ENCODE measurements around the gene TOMM34. TPM values are rescaled to one million over a fixed set of nuclear protein-coding genes. Genes with fewer than 3 reads are reported as not detected.
A peak's percentile ranks its signal among the peaks of the same experiment; 100 is the strongest.

TOMM34 gene
- total and polyA plus RNA-seq, 10 donors, result 11.6 to 19.4 (median 15.9) TPM

GRCh38 chr20:44948107-44948506 lies 12.1 kb downstream of the TOMM34 start:
- TF ChIP-seq CTCF (IDR thresholded peaks at IDR 0.05 in 8 of 11, conservative IDR thresholded peaks at IDR 0.05 in 3 of 11) (no peak), POLR2AphosphoS5 (IDR thresholded peaks at IDR 0.05) (no peak), POLR2A (IDR thresholded peaks at IDR 0.05) (no peak)
- no peaks in the 10 kb centered on the region for H3K27me3 ChIP-seq (replicated peaks in 1 of 7)
- H3K27ac ChIP-seq, result no peak overlapping the region
- H3K9me3 ChIP-seq, result no peaks in the 10 kb centered on the region
- H3K4me1 ChIP-seq, result peaks cover 0 to 22% (median 0%) of the 10 kb centered on the region in 6 donors
- no peak for DNase-seq
- H3K36me3 ChIP-seq, result peaks cover 0 to 100% (median 91%) of the 10 kb centered on the region in 6 donors
- WGBS, 5 donors, result 90 to 97% (median 96%) methylated on average over 5 of the region's 5 CpGs
- intact Hi-C loops (cut with DNase I; ENCODE audit: low total_unique reads), result no loop called here
- H3K4me3 ChIP-seq, result no peak overlapping the region

DNA sequence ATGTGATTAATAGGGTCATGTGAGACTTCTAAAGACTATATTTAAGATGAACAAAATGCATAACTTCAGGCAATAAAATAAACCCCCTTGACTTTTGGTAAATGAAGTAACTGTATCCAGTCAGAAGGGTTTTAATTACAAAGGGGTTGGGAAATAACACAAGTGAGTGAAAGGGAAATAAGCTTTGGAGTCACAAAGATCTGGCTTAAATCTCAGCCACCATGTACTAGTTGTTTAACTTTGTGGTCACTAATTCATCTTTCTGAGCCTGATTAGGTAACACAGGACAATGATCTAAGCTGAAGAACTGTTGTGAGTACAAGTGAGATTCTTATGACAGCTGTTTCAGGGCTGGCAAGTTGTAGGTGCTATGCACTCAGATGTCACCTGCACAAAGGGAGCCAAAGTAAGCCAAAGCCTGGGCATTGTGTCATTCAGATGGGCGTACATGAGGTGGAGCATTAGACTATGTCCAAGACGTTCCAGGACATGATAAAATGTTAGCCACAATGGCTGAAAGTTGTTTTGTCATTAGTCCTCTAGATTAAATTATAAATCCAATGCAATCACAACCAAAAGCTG lies 13.8 kb downstream of the TOMM34 start:
- TF ChIP-seq CTCF (IDR thresholded peaks at IDR 0.05 in 8 of 11, conservative IDR thresholded peaks at IDR 0.05 in 3 of 11) (no peak), POLR2A (IDR thresholded peaks at IDR 0.05) (no peak), POLR2AphosphoS5 (IDR thresholded peaks at IDR 0.05) (no peak)
- no peak for DNase-seq
- Histone ChIP-seq H3K27ac (no peak overlapping the region), H3K9me3 (no peaks in the 10 kb centered on the region), H3K36me3 (peaks cover 0 to 100% (median 91%) of the 10 kb centered on the region in 6 donors), H3K4me3 (no peak overlapping the region), H3K4me1 (peaks cover 0 to 16% (median 0%) of the 10 kb centered on the region in 6 donors), H3K27me3 (replicated peaks in 1 of 7) (no peaks in the 10 kb centered on the region)
- 83 to 93% (median 88%) methylated on average over 2 of the region's 2 CpGs for WGBS, 5 donors
- intact Hi-C loops (cut with DNase I; ENCODE audit: low total_unique reads), result no loop called here

DNA sequence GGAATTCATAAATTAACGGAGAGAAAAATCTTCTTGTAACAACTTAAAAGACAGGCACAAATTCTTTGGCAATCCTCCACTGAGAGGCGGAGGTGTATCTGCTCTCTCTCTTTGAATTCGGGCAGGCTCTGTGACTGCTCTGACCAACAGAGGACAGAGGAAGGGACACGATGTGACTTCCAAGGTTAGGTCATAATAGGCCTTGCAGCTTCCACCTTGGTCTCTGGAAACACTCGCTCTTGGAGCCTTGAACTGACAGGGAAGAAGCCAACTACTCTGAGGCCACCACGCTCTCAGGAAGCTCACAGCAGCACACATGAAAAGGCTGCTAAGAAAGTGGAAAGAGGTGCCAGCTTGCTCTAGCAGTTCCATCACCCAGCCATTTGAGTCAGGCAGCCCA lies 14.9 kb downstream of the TOMM34 start:
- TF ChIP-seq POLR2AphosphoS5 (IDR thresholded peaks at IDR 0.05) (peak in 2 of 3 donors; percentile 17 to 20), CTCF (IDR thresholded peaks at IDR 0.05 in 8 of 11, conservative IDR thresholded peaks at IDR 0.05 in 3 of 11) (no peak)
- Histone ChIP-seq H3K9me3 (no peaks in the 10 kb centered on the region), H3K36me3 (peaks cover 0 to 100% (median 89%) of the 10 kb centered on the region in 6 donors), H3K4me3 (no peak overlapping the region), H3K4me1 (peaks cover 0 to 16% (median 0%) of the 10 kb centered on the region in 6 donors), H3K27me3 (replicated peaks in 1 of 7) (no peaks in the 10 kb centered on the region), H3K27ac (peak overlapping the region in 3 of 8 donors; percentile 9 to 15 (median 15))
- no peak for DNase-seq
- intact Hi-C loops (cut with DNase I; ENCODE audit: low total_unique reads), result no loop called here
- WGBS, 5 donors, result 68 to 83% (median 81%) methylated on average over 5 to 6 of the region's 6 CpGs

GRCh38 chr20:44943828-44944227 lies 16.4 kb downstream of the TOMM34 start:
- H3K36me3 ChIP-seq, result peaks cover 0 to 100% (median 81%) of the 10 kb centered on the region in 6 donors
- H3K4me1 ChIP-seq, result peaks cover 0 to 16% (median 0%) of the 10 kb centered on the region in 6 donors
- WGBS, 5 donors, result 88 to 98% (median 96%) methylated on average over 4 of the region's 4 CpGs
- DNase-seq, result no peak
- H3K4me3 ChIP-seq, result no peak overlapping the region
- no peaks in the 10 kb centered on the region for H3K27me3 ChIP-seq (replicated peaks in 1 of 7)
- TF ChIP-seq POLR2A (IDR thresholded peaks at IDR 0.05) (no peak), CTCF (IDR thresholded peaks at IDR 0.05 in 8 of 11, conservative IDR thresholded peaks at IDR 0.05 in 3 of 11) (no peak), POLR2AphosphoS5 (IDR thresholded peaks at IDR 0.05) (no peak)
- H3K27ac ChIP-seq, result no peak overlapping the region
- intact Hi-C loops (cut with DNase I; ENCODE audit: low total_unique reads), result no loop called here
- no peaks in the 10 kb centered on the region for H3K9me3 ChIP-seq

All from spleen (tissue), 11 donors.